ENCODE measurements around the gene OR4D1. TPM values are rescaled to one million over a fixed set of nuclear protein-coding genes. Genes with fewer than 3 reads are reported as not detected.

The OR4D1 gene
- total and polyA plus RNA-seq, 9 of the 15 experiments (the other 6 are each of a cell fraction or from before 2014, with no cell fraction given): not detected

GRCh38 chr17:58184986-58185761, 37.0 kb downstream of the OR4D1 start (continued):
- TF ChIP-seq CUX1 (CRISPR knock-in tag; IDR thresholded peaks at IDR 0.05): peak; percentile 47; the same call in 1 of the 2 replicates
- no peak for TF ChIP-seq ZKSCAN1 (IDR thresholded peaks at IDR 0.05; ENCODE audit: low read depth, low read length)
- TF ChIP-seq BRF2 (IDR thresholded peaks at IDR 0.05; ENCODE audit: borderline replicate concordance, insufficient read depth, insufficient read length): no peak
- 0 out of 2 replicates have a peak, but pooled peaks have one; percentile 26 for TF ChIP-seq ZNF589 (CRISPR knock-in tag; IDR thresholded peaks at IDR 0.05; ENCODE audit: low read depth)
- peak; percentile 73 for TF ChIP-seq MGA (IDR thresholded peaks at IDR 0.05)
- no peak for TF ChIP-seq MBD2 (IDR thresholded peaks at IDR 0.05; ENCODE audit: borderline replicate concordance, low read depth)
- TF ChIP-seq NCOR1 (IDR thresholded peaks at IDR 0.05): no peak
- no peak for TF ChIP-seq RBM22 (IDR thresholded peaks at IDR 0.05; ENCODE audit: low read depth, low read length, poor library complexity, severe bottlenecking)
